ENCODE measurements around the gene FAM107B. TPM values are rescaled to one million over a fixed set of nuclear protein-coding genes. Genes with fewer than 3 reads are reported as not detected.

The FAM107B gene
- total and polyA plus RNA-seq, 2 of the 4 experiments (the other 2 are of a cell fraction): 26.4 to 27.1 TPM

DNA sequence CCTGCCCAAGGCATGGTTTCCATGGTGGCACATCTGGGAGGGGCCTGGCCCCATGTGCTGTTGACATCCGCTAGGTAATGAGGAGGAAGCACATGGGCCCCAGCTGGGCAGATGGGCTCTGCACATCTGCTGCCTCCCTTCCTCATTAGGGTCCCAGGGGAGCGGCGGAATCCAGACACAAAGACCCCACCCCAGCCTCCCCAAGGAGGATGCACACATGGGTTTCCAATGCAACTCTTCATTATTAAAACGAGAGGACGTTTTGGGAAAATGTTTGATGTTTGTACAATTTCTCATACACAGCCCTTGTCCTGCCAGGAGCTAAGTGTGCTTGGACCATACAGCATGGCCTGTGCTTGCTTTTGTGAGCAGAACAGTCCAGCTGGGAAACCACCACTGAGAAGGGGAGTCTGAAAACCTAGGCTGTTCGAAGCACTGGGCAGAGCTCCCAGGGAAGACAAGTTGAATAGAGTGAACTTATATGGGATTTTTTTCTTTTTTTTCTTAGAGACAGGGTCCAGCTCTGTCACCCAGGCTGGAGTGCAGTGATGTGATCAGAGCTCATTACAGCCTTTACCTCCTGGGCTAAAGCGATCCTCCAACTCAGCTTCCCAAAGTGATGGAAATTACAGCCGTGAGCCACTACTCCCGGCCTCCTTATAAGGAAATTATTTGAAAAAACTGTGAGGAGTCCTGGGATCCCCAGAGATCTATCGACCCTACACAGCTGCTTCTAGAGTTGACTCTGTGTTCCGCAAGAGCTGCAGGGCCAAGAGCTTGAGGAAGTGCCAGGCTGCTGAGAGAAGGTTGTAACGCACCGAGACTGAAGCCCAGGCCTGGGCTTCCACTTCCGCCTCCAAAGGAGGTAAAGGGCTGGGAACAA, 23.4 kb downstream of the FAM107B start:
- Histone ChIP-seq H2BK5ac (ENCODE audit: low read depth, low read length, poor library complexity, severe bottlenecking) (no peak overlapping the region), H3K79me1 (ENCODE audit: low read depth in 1 of 2, low read length in 2 of 2) (no peaks in the 10 kb centered on the region), H3K4me1 (ENCODE audit: control insufficient read depth, insufficient read depth, low read length) (peaks cover 4% of the 10 kb centered on the region; the same call in 1 of the 2 replicates), H3K9me3 (ENCODE audit: control insufficient read depth, insufficient read depth, low read length) (no peaks in the 10 kb centered on the region; the same call in 1 of the 2 replicates), H2BK20ac (ENCODE audit: low read depth, low read length) (no peak overlapping the region), H3K56ac (ENCODE audit: extremely low read depth, insufficient read depth, low read length) (no peak overlapping the region), H3K14ac (replicated peaks; ENCODE audit: low read depth, low read length) (peak overlapping the region; percentile 52; the same call in 1 of the 2 replicates), H3K27ac (ENCODE audit: insufficient read depth, low read length) (peak overlapping the region; percentile 6; the same call in 1 of the 2 replicates), H3K4me3 (ENCODE audit: insufficient read depth, low read depth, low read length) (no peak overlapping the region), H2BK120ac (ENCODE audit: low read depth, low read length) (peak overlapping the region; percentile 22; the same call in 1 of the 2 replicates), H3K4ac (ENCODE audit: low read depth, low read length) (peak overlapping the region; percentile 30; the same call in 1 of the 2 replicates), H2AFZ (replicated peaks; ENCODE audit: low read length, poor library complexity) (peak overlapping the region; percentile 59), H4K91ac (ENCODE audit: insufficient read depth, low read depth, low read length) (peak overlapping the region; percentile 33; the same call in 1 of the 2 replicates), H4K5ac (ENCODE audit: low read depth, low read length) (peak overlapping the region; percentile 32; the same call in 1 of the 2 replicates), H3K23ac (ENCODE audit: low read depth, low read length) (0 out of 2 replicates have a peak overlapping the region, but pooled peaks have one; percentile 24), H2AK5ac (ENCODE audit: low read depth, low read length) (peak overlapping the region; percentile 88; the same call in 1 of the 2 replicates), H3K9ac (ENCODE audit: low read depth, low read length) (no peak overlapping the region), H4K20me1 (ENCODE audit: insufficient read depth, low read length) (no peaks in the 10 kb centered on the region), H3K27me3 (ENCODE audit: control insufficient read depth, insufficient read depth, low read length) (no peaks in the 10 kb centered on the region), H3K9me1 (ENCODE audit: insufficient read depth, low read length) (0 out of 2 replicates have a peak, but pooled peaks cover 4% of the 10 kb centered on the region), H2AK9ac (replicated peaks; ENCODE audit: low read depth, low read length, poor library complexity) (peak overlapping the region; percentile 45), H4K8ac (ENCODE audit: low read depth in 2 of 2, low read length in 2 of 2) (peak overlapping the region in 1 of 2 experiments; percentile 11; a peak in 2 of 4 replicates), H3K18ac (ENCODE audit: low read depth, low read length) (peak overlapping the region; percentile 31; the same call in 1 of the 2 replicates), H3K36me3 (ENCODE audit: control insufficient read depth, insufficient read depth, low read length) (no peaks in the 10 kb centered on the region), H2BK15ac (ENCODE audit: low read depth, low read length) (no peak overlapping the region), H3K4me2 (ENCODE audit: low read depth, low read length) (no peak overlapping the region)
- DNase-seq: no peak
- in situ Hi-C loops (cut with MboI; ENCODE audit: low sequenced_read_pairs): no loop called here
- TF ChIP-seq MXI1 (IDR thresholded peaks at IDR 0.05; ENCODE audit: borderline replicate concordance, low read depth, low read length): no peak
- no peak for TF ChIP-seq RCOR1 (IDR thresholded peaks at IDR 0.05; ENCODE audit: insufficient replicate concordance, low read length)
- no peak for TF ChIP-seq ELK1 (IDR thresholded peaks at IDR 0.05; ENCODE audit: borderline replicate concordance, low read depth, low read length)
- TF ChIP-seq NFE2L2 (IDR thresholded peaks at IDR 0.05; ENCODE audit: low read depth, low read length): no peak
- no peak for TF ChIP-seq BHLHE40 (IDR thresholded peaks at IDR 0.05; ENCODE audit: low read depth, low read length)
- no TSS peak for BruUV-seq (replicated peaks)
- ChIA-PET CTCF (interaction anchor here (0.6 kb wide), 1 partner anchor 666 kb away, joined by 3 read pairs; no protein-coding TSS in a partner anchor), POLR2A (ENCODE audit: unreplicated experiment) (no interaction called here)
- peak; percentile 37 for ATAC-seq (ENCODE audit: low read depth)
- WGBS, 2 experiments (ENCODE audit: extremely low coverage in 2 of 2, insufficient read length in 1 of 2): 67% methylated on average over 1 of the region's 14 CpGs; no CpG with 5 or more reads in 1 of the 2 experiments
- dilution Hi-C loops (cut with HindIII; ENCODE audit: low sequenced_read_pairs, unreplicated experiment): no loop called here
- intact Hi-C loops (cut with micrococcal nuclease): no loop called here

All from IMR-90 (cell line).